ENCODE data around the gene IL17REL.

Gene IL17REL

DNA sequence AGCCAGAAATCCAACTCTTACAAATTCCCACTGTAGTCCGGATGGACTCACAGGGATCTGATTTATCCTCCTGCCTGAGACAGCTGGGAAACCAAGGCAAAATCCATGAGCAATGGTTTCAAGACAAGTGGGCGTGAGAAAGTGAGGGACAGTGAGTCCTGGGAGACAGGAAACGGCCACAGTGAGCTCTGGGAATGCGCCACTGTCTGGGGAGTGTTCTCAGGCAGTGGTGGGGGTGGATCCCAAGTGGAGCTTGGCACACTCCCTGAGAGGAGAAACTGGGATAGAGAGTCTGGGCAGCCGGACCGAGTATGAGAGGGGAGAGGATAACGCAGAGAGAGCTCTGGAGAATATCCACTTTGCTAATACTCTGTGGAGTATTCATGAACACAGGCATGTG lies 9.8 kb downstream of the IL17REL start:
- DNase-seq (ENCODE audit: low read depth in 2 of 2), result no peak

- DNase-seq (ENCODE audit: low read depth in 2 of 2), result no peak
These were observed 11.0 kb downstream of the IL17REL start for GRCh38 chr22:50001388-50002231.

DNA sequence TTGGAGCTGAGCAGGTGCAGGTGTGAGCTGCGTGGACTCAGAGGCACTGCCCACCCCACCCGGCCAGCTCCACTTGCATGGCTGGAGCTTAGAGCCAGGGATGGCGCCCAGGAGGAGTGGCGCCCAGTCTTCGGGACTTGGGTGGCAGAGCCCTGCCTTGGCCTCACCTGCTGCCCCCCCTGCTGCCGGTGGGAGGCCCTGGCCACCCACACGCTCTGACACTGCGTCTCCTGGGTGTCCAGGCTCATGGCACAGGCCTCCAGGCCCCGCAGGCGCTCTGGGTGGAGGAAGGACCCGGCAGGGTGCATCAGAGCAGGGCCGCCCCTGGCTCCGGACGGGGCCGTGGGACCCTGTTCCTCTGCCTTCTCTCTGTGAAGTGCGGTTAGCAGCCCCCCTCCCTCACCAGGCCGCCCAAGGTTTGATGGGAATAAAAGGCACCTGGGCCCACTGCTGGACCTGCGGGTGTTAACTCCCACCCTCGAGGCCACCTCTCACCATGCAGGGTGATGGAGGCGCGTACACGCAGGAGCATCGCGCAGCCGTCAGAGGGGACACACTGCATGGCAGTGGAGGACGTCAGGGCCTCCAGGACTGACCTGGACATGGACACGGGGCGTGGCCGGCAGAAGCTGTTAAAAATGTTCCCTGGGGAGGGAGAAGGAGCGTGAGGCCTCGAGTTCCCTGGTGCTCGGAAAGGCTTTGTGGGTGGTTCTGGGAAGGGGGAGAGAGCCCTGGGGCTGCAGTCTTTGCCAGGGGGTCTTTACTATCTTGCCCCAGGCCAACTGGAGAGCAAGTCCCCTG lies 11.8 kb downstream of the IL17REL start:
- DNase-seq (ENCODE audit: low read depth in 2 of 2), result no peak

- DNase-seq (ENCODE audit: low read depth in 2 of 2), result no peak
These were observed 12.5 kb downstream of the IL17REL start for GRCh38 chr22:49999946-50000586.

- DNase-seq (ENCODE audit: low read depth in 2 of 2), result no peak
These were observed 13.3 kb downstream of the IL17REL start for GRCh38 chr22:49999063-49999945.

- DNase-seq (ENCODE audit: low read depth in 2 of 2), result no peak
These were observed 13.9 kb downstream of the IL17REL start for GRCh38 chr22:49998718-49999062.

- no peak for DNase-seq (ENCODE audit: low read depth in 2 of 2)
These were observed 14.4 kb downstream of the IL17REL start for GRCh38 chr22:49997932-49998717.

GRCh38 chr22:49997251-49997599 lies 15.3 kb downstream of the IL17REL start:
- no peak for DNase-seq (ENCODE audit: low read depth in 2 of 2)

- no peak for DNase-seq (ENCODE audit: low read depth in 2 of 2)
These were observed 15.9 kb downstream of the IL17REL start for GRCh38 chr22:49996518-49997250.

DNA sequence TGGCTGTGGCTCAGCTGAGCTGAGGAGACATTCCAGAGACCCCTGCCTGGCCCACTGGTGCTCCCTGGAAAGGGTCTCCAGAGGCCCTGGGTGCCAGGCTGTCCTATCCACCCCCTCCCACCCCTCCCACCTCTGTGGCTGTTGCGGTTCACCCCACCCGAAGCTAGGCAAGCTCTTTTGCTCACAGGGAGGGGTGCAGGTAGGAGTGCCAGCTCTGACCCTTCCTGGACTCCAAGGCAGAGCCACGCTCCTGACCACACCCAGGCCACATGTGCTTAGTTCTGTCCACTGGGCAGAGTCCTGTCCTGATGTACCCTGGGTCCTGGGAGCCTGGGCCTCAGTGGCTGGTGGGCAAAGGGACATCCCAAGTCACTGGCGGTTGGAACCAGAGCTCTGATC lies 16.4 kb downstream of the IL17REL start:
- DNase-seq (ENCODE audit: low read depth in 2 of 2), result no peak

DNA sequence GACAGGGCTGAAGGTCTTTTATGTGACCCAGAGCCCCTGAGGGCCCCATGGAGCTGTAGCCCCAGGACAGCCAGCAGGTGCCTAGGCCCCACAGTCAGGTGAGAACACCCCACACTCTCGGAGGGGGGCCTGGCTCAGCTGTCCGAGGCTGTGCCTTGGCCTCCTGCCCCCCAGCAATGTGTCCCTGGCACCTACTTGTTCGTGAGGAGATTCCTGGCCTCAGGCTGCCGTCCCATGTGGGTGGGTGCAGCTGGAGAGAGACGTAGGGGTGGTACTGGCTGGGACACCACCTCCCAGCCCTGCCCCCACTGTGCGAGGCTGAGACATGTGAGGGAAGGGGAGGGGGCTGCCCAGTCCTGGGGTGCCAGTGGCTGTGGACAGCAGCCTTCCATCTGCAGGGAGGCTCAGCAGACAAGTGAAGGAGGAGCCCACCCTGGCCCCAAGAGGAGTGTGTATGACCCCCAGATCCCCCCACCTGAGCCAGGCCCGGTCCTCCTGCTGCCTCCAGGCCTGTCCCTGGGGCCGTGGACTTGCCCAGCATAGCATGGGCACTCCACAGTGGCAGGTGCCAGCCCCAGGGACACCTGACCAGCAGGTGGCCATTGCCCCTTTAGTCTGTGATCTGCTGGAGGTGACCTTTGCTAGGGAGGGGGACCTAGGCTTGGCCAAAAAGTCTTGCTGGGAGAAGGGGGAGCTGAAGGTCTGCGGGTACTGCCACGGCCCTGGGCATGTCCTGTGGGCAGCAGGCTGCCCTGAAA lies 17.0 kb downstream of the IL17REL start:
- DNase-seq (ENCODE audit: low read depth in 2 of 2), result no peak

DNA sequence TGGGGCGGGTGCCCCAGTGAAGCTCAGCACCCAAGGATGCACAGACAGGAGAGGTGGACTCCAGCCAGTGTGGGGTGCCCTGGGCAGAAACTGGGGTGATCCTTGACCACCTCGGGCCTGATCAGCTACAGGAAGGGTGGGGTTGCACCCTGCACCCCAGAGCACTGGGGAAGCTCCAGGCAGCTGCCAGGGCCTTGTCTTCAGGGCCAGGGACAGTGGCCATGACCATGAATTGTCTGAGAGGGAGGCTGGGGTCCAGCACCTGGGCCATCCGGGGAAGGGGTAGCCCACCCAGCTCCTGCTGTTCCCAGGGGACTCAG lies 17.6 kb downstream of the IL17REL start:
- DNase-seq (ENCODE audit: low read depth in 2 of 2), result no peak

- DNase-seq (ENCODE audit: low read depth in 2 of 2), result no peak
These were observed 18.1 kb downstream of the IL17REL start for GRCh38 chr22:49994361-49995040.

- DNase-seq (ENCODE audit: low read depth in 2 of 2), result no peak
These were observed 18.8 kb downstream of the IL17REL start for GRCh38 chr22:49993649-49994360.

- no peak for DNase-seq (ENCODE audit: low read depth in 2 of 2)
These were observed 19.5 kb downstream of the IL17REL start for GRCh38 chr22:49992921-49993648.

- DNase-seq (ENCODE audit: low read depth in 2 of 2), result no peak
These were observed 20.5 kb downstream of the IL17REL start for GRCh38 chr22:49991907-49992533.

DNA sequence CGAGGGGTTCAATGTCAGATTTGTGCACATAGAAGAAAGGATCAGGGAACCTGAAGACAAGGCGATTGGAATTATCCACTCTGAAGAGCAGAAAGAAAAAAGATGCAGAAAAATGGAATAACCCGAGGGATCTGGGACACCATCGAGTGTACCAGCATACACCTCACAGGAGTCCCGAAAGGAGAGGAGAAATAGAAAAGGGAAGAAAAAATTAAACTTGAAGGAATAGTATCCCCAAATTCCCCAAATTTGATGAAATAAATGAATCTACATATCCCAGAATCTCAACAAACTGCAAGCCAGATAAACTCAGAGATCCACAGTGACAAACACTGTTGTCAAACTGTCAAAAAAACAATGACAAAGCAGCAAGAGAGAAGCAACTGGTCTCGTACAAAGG lies 21.4 kb downstream of the IL17REL start:
- no peak for DNase-seq (ENCODE audit: low read depth in 2 of 2)
